Hippocampal formation (tissue), 2 donors: ENCODE results near the gene SOX11.
"Not testable (repeated sequence)": the region's sequence is repeated elsewhere in the genome, so short reads cannot be mapped to it uniquely, and the experiment has no call there.

Experiments
- DNase-seq, 2 donors: peaks; one replicate each; lab custom pipeline; 2025; lab: John Stamatoyannopoulos, UW

The SOX11 gene

GRCh38 chr2:5691985-5692529 is at the start of gene SOX11:
SOX11 (plus strand) TSS chr2:5692384; CDS start chr2:5692722, 338 bp downstream.
- DNase-seq, result peak; percentile 43 to 53

GRCh38 chr2:5652734-5653133 is 39.5 kb upstream of the SOX11 start:
- DNase-seq, result not testable (repeated sequence)

- DNase-seq, result not testable (repeated sequence)
Measured at GRCh38 chr2:5653756-5654155, 38.4 kb upstream of the SOX11 start.

- no peak for DNase-seq
Measured at GRCh38 chr2:5657231-5657630, 35.0 kb upstream of the SOX11 start.

- no peak for DNase-seq
Measured at GRCh38 chr2:5660591-5660990, 31.6 kb upstream of the SOX11 start.

GRCh38 chr2:5661362-5661761 is 30.8 kb upstream of the SOX11 start:
- DNase-seq, result no peak

- no peak for DNase-seq
Measured at GRCh38 chr2:5664278-5664681, 27.9 kb upstream of the SOX11 start.

GRCh38 chr2:5665066-5665465 is 27.1 kb upstream of the SOX11 start:
- no peak for DNase-seq

- DNase-seq, result no peak
Measured at GRCh38 chr2:5666798-5667197, 25.4 kb upstream of the SOX11 start.

- DNase-seq, result not testable (repeated sequence)
Measured at GRCh38 chr2:5667655-5668054, 24.5 kb upstream of the SOX11 start.

GRCh38 chr2:5668682-5669250 is 23.4 kb upstream of the SOX11 start:
- no peak for DNase-seq

GRCh38 chr2:5672749-5673144 is 19.4 kb upstream of the SOX11 start:
- no peak for DNase-seq

- no peak for DNase-seq
Measured at GRCh38 chr2:5673145-5674025, 18.8 kb upstream of the SOX11 start.

- DNase-seq, result no peak
Measured at GRCh38 chr2:5674026-5674340, 18.2 kb upstream of the SOX11 start.

- DNase-seq, result no peak
Measured at GRCh38 chr2:5677133-5677532, 15.1 kb upstream of the SOX11 start.

GRCh38 chr2:5683471-5683870 is 8.7 kb upstream of the SOX11 start:
- no peak for DNase-seq

- DNase-seq, result no peak
Measured at GRCh38 chr2:5685225-5685624, 7.0 kb upstream of the SOX11 start.

GRCh38 chr2:5686068-5686467 is 6.1 kb upstream of the SOX11 start:
- no peak for DNase-seq

- no peak for DNase-seq
Measured at GRCh38 chr2:5686536-5686935, 5.6 kb upstream of the SOX11 start.

- no peak for DNase-seq
Measured at GRCh38 chr2:5689750-5690149, 2.4 kb upstream of the SOX11 start.

- DNase-seq, result no peak
Measured at GRCh38 chr2:5690286-5690685, 1.9 kb upstream of the SOX11 start.

- DNase-seq, result no peak
Measured at GRCh38 chr2:5690718-5691220, 1.4 kb upstream of the SOX11 start.
